ENCODE results near the gene A2M.

Gene A2M

GRCh38 chr12:9120487-9121184, 4.9 kb upstream of the A2M start:
- DNase-seq = no peak

- DNase-seq = no peak
Observed at GRCh38 chr12:9118158-9118557, 2.4 kb upstream of the A2M start.

GRCh38 chr12:9114946-9115345, 773 bp downstream of the A2M start:
- no peak for DNase-seq

GRCh38 chr12:9113987-9114309, 1.8 kb downstream of the A2M start:
- DNase-seq = no peak

- no peak for DNase-seq
Observed at GRCh38 chr12:9113296-9113986, 2.3 kb downstream of the A2M start.

- DNase-seq = no peak
Observed at GRCh38 chr12:9112076-9112853, 3.5 kb downstream of the A2M start.

- DNase-seq = no peak
Observed at GRCh38 chr12:9111525-9111924, 4.2 kb downstream of the A2M start.

- no peak for DNase-seq
Observed at GRCh38 chr12:9109737-9110491, 5.8 kb downstream of the A2M start.

- DNase-seq = no peak
Observed at GRCh38 chr12:9109213-9109522, 6.6 kb downstream of the A2M start.

GRCh38 chr12:9108504-9109212, 7.1 kb downstream of the A2M start:
- DNase-seq = no peak

GRCh38 chr12:9107542-9107873, 8.2 kb downstream of the A2M start:
- DNase-seq = no peak

GRCh38 chr12:9106610-9107541, 8.8 kb downstream of the A2M start:
- DNase-seq = no peak

- DNase-seq = no peak
Observed at GRCh38 chr12:9106067-9106466, 9.7 kb downstream of the A2M start.

GRCh38 chr12:9104767-9105423, 10.8 kb downstream of the A2M start:
- DNase-seq = no peak

GRCh38 chr12:9104087-9104486, 11.6 kb downstream of the A2M start:
- DNase-seq = no peak

- DNase-seq = no peak
Observed at GRCh38 chr12:9103050-9103849, 12.5 kb downstream of the A2M start.

- no peak for DNase-seq
Observed at GRCh38 chr12:9101018-9101687, 14.6 kb downstream of the A2M start.

- DNase-seq = no peak
Observed at GRCh38 chr12:9099552-9100190, 16.0 kb downstream of the A2M start.

- DNase-seq = no peak
Observed at GRCh38 chr12:9098463-9099026, 17.2 kb downstream of the A2M start.

Data from central memory CD4-positive, alpha-beta T cell (primary cell).